HepG2 (cell line): ENCODE data around the gene PFN2. TPM values are rescaled to one million over a fixed set of nuclear protein-coding genes. Genes with fewer than 3 reads are reported as not detected.

Experiments
- ATAC-seq: fragments of 200-7000 bp; cut with Tn5 transposase; 3 replicates; pipeline ENCODE4 v1.9.1; 2020; ENCODE audit warnings: mild to moderate bottlenecking, moderate library complexity
- BruUV-seq: library from RNA; stranded (reverse); fragments of 400-500 nt; replicated peaks from 2 replicates; lab custom pipeline; 2021; lab: Mats Ljungman, UMichigan
- CTCF ChIA-PET: fragments of 300-600 bp; formaldehyde crosslinking; extraction: SDS; loops from one replicate; lab custom pipeline; 2021; ENCODE audit warnings: low total read pairs, inconsistent platforms, low intra/inter-chr PET ratio; lab: Yijun Ruan, JAX
- POLR2A ChIA-PET: fragments of 350-600 bp; sonication (Branson Sonifier 250); formaldehyde crosslinking; loops from one replicate; lab custom pipeline; 2020; ENCODE audit warnings: antibody characterized with exemption, inconsistent platforms; lab: Yijun Ruan, JAX
- DNase-seq: peaks from one replicate; pipeline ENCODE4 v3.0.0-alpha.2; 2015; ENCODE audit warnings: low spot score
- FAIRE-seq: peaks from 3 replicates; lab custom pipeline; 2011; peaks lifted over from hg19 to GRCh38; lab: Jason Lieb, UNC
- H2AFZ ChIP-seq: one replicate; pipeline ENCODE4 v1.6.1; 2011; ENCODE audit warnings: low read length, inconsistent platforms
- H3K27ac ChIP-seq: fragments of 300-600 bp; 3 replicates; pipeline ENCODE4 v1.8.0; 2011; ENCODE audit warnings: mixed run types, mild to moderate bottlenecking, mixed read lengths, low read length, inconsistent platforms; ENCODE audit not compliant: insufficient read depth; ENCODE audit errors: extremely low read length
- H3K27me3 ChIP-seq, 2 experiments: fragments of 200-600 bp in 1 of 2; 2 replicates in 1 of 2; 3 replicates in 1 of 2; pipeline versions ENCODE4 v1.6.0 to v1.8.0; 2011; ENCODE audit warnings: low read length in 2 of 2, mild to moderate bottlenecking in 2 of 2, moderate library complexity in 2 of 2, inconsistent platforms in 1 of 2; ENCODE audit not compliant: insufficient read depth in 2 of 2, control insufficient read depth in 1 of 2
- H3K36me3 ChIP-seq, 2 experiments: fragments of 200-600 bp in 1 of 2; replicated peaks in 1 of 2; 2 replicates in 1 of 2; 3 replicates in 1 of 2; pipeline versions ENCODE4 v1.5.1 to v1.8.0; 2011; ENCODE audit warnings: low read length in 2 of 2, inconsistent platforms in 1 of 2; ENCODE audit not compliant: insufficient read depth in 2 of 2, control insufficient read depth in 1 of 2
- H3K4me1 ChIP-seq: 2 replicates; pipeline ENCODE4 v1.5.1; 2012; ENCODE audit warnings: low read length, inconsistent platforms; ENCODE audit not compliant: insufficient read depth
- H3K4me2 ChIP-seq: 2 replicates; pipeline ENCODE4 v1.6.0; 2011; ENCODE audit warnings: low read depth, low read length, inconsistent platforms
- H3K4me3 ChIP-seq, 3 experiments: fragments of 200-600 bp in 1 of 3; sonication (generic), shearing (Covaris generic) in 1 of 3; replicated peaks in 1 of 3; 2 replicates each; pipeline ENCODE4 v1.5.1; 2011 to 2016; ENCODE audit warnings: low read length in 3 of 3, inconsistent platforms in 2 of 3, low read depth in 2 of 3, mild to moderate bottlenecking in 2 of 3, control low read depth in 1 of 3, mixed read lengths in 1 of 3; ENCODE audit not compliant: insufficient read depth in 1 of 3
- H3K79me2 ChIP-seq: one replicate; pipeline ENCODE4 v1.6.1; 2011; ENCODE audit warnings: low read length, inconsistent platforms; ENCODE audit not compliant: insufficient read depth
- H3K9ac ChIP-seq: 2 replicates; pipeline ENCODE4 v1.6.0; 2011; ENCODE audit warnings: mild to moderate bottlenecking, low read depth, low read length, inconsistent platforms; ENCODE audit not compliant: insufficient read depth
- H3K9me3 ChIP-seq: 2 replicates; pipeline ENCODE4 v1.5.1; 2012; ENCODE audit warnings: mild to moderate bottlenecking, low read length
- H4K20me1 ChIP-seq: 2 replicates; pipeline ENCODE4 v1.6.0; 2011; ENCODE audit warnings: inconsistent platforms, mild to moderate bottlenecking, low read length, moderate library complexity; ENCODE audit not compliant: insufficient read depth
- FOSL1 ChIP-seq: sonication (generic); formaldehyde crosslinking; IDR thresholded peaks from 2 replicates; pipeline ENCODE4 v1.9.0; 2021; ENCODE audit warnings: missing genetic modification reagents, borderline replicate concordance
- HMGA1 ChIP-seq: sonication (generic); formaldehyde crosslinking; conservative IDR thresholded peaks from 2 replicates; pipeline ENCODE4 v1.4.0; 2020; ENCODE audit warnings: missing genetic modification reagents
- HNRNPLL ChIP-seq: fragments of 200-400 bp; formaldehyde crosslinking; IDR thresholded peaks from 2 replicates; pipeline ENCODE4 v1.6.1; 2017; ENCODE audit warnings: mild to moderate bottlenecking, low read depth, low read length; ENCODE audit not compliant: poor library complexity, severe bottlenecking
- NFYC ChIP-seq: IDR thresholded peaks from 2 replicates; pipeline ENCODE4 v1.6.1; 2016; ENCODE audit warnings: missing genetic modification reagents, missing compliant biosample characterization
- TAF15 ChIP-seq: fragments of 200-400 bp; formaldehyde crosslinking; IDR thresholded peaks from one replicate; pipeline ENCODE4 v1.6.1; 2018; ENCODE audit warnings: mild to moderate bottlenecking, low read depth, low read length; ENCODE audit not compliant: poor library complexity, severe bottlenecking
- ZNF652 ChIP-seq: IDR thresholded peaks from 2 replicates; pipeline ENCODE4 v1.6.1; 2016; ENCODE audit warnings: low read depth, borderline replicate concordance
- in situ Hi-C: cut with HindIII; loops from 2 replicates; pipeline ENCODE4 v1.10.0; 2017; ENCODE audit warnings: low pct_unique_long_range_greater_than_20kb; ENCODE audit not compliant: extremely low pct_ligation_motif_present
- intact Hi-C: fragments of 100-400 bp; cut with micrococcal nuclease; formaldehyde crosslinking; loops from one replicate; pipeline ENCODE4 v1.10.0; 2022; ENCODE audit not compliant: unreplicated experiment
- polyA plus RNA-seq, 8 experiments: library from polyadenylated mRNA; depleted of rRNA in 3 of 8; stranded (reverse) in 7 of 8; unstranded in 1 of 8; fragments of >200 nt; fragmentation: Illumina TruSeq in 4 of 8; extraction: Trizol in 4 of 8; gene quantifications; 2 replicates each; pipeline versions ENCODE4 v1.2.1 to v1.2.3, GENCODE V29; 2011 to 2016; ENCODE audit warnings: low read depth in 4 of 8, missing spikeins in 1 of 8, mixed read lengths in 1 of 8; ENCODE audit not compliant: insufficient read depth in 1 of 8
- total RNA-seq, 5 experiments: library from RNA; depleted of rRNA; stranded (reverse); fragments of >200 nt; fragmentation: Illumina TruSeq; extraction: Trizol; gene quantifications; 2 replicates each; pipeline ENCODE4 v1.2.3, GENCODE V29; 2016; ENCODE audit warnings: low read depth in 1 of 5
- TF ChIP-seq, protein P1 (sequence below), 2 experiments: fragments of 450-650 bp in 1 of 2; sonication (generic) in 1 of 2; formaldehyde crosslinking; IDR thresholded peaks; 2 replicates each; pipeline versions ENCODE4 v1.5.0 to v1.8.0; 2020 to 2022; ENCODE audit warnings: mild to moderate bottlenecking in 1 of 2, missing genetic modification reagents in 1 of 2
- TF ChIP-seq, protein P2 (sequence below): sonication (generic); formaldehyde crosslinking; IDR thresholded peaks from 2 replicates; pipeline ENCODE4 v1.5.0; 2020; ENCODE audit warnings: mild to moderate bottlenecking, missing genetic modification reagents, moderate library complexity
- TF ChIP-seq, protein P3 (sequence below): sonication (generic); formaldehyde crosslinking; IDR thresholded peaks from 2 replicates; pipeline ENCODE4 v1.4.0; 2020; ENCODE audit warnings: missing genetic modification reagents

Gene PFN2
- total and polyA plus RNA-seq, 2 of the 13 experiments (the other 11 are each of a cell fraction or from before 2014, with no cell fraction given), result 57.3 to 150 TPM

DNA sequence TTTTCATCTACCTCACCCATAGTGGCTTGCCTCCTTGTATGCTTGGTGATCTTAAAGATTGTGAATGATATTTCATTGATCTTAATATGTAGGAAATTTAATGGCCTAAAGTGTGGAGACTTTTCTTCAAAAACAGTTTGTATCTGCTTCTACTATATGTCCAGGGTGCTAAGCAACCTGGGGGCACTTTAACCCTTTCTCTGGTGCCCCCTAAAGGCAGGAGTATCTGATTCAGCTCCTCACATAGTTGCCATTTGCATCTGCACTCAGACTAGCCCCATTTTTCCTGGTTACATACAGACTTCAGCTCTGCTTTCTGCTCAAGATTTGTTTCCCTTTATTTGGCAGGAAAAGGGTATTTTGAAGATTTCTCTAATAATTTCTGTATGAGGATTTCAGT is 5.2 kb upstream of the PFN2 start:
- no peaks in the 10 kb centered on the region for H3K9me3 ChIP-seq
- no peak overlapping the region for H2AFZ ChIP-seq
- no peak for DNase-seq
- H3K4me3 ChIP-seq, result no peak overlapping the region
- no peak for ATAC-seq
- intact Hi-C loops (no loop called here), in situ Hi-C loops (no loop called here)
- no peak overlapping the region for H3K27ac ChIP-seq
- H3K4me2 ChIP-seq, result no peak overlapping the region
- TF ChIP-seq, protein P1, sequence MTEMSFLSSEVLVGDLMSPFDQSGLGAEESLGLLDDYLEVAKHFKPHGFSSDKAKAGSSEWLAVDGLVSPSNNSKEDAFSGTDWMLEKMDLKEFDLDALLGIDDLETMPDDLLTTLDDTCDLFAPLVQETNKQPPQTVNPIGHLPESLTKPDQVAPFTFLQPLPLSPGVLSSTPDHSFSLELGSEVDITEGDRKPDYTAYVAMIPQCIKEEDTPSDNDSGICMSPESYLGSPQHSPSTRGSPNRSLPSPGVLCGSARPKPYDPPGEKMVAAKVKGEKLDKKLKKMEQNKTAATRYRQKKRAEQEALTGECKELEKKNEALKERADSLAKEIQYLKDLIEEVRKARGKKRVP (CRISPR knock-in tag; IDR thresholded peaks at IDR 0.05), result no peak
- no peak for TF ChIP-seq NFYC (CRISPR knock-in tag)
- peak; percentile 58; the same call in 1 of the 2 replicates for TF ChIP-seq ZNF652
- TF ChIP-seq TAF15, result no peak
- no peak for TF ChIP-seq FOSL1 (CRISPR knock-in tag)
- TF ChIP-seq HNRNPLL, result no peak
- TF ChIP-seq, protein P2, sequence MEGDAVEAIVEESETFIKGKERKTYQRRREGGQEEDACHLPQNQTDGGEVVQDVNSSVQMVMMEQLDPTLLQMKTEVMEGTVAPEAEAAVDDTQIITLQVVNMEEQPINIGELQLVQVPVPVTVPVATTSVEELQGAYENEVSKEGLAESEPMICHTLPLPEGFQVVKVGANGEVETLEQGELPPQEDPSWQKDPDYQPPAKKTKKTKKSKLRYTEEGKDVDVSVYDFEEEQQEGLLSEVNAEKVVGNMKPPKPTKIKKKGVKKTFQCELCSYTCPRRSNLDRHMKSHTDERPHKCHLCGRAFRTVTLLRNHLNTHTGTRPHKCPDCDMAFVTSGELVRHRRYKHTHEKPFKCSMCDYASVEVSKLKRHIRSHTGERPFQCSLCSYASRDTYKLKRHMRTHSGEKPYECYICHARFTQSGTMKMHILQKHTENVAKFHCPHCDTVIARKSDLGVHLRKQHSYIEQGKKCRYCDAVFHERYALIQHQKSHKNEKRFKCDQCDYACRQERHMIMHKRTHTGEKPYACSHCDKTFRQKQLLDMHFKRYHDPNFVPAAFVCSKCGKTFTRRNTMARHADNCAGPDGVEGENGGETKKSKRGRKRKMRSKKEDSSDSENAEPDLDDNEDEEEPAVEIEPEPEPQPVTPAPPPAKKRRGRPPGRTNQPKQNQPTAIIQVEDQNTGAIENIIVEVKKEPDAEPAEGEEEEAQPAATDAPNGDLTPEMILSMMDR (CRISPR knock-in tag), result peak; percentile 34; the same call in 1 of the 2 replicates
- no peak for TF ChIP-seq HMGA1 (CRISPR knock-in tag)
- TF ChIP-seq, protein P3, sequence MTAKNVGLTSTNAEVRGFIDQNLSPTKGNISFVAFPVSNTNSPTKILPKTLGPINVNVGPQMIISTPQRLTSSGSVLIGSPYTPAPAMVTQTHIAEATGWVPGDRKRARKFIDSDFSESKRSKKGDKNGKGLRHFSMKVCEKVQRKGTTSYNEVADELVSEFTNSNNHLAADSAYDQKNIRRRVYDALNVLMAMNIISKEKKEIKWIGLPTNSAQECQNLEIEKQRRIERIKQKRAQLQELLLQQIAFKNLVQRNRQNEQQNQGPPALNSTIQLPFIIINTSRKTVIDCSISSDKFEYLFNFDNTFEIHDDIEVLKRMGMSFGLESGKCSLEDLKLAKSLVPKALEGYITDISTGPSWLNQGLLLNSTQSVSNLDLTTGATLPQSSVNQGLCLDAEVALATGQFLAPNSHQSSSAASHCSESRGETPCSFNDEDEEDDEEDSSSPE (CRISPR knock-in tag), result no peak
- H3K79me2 ChIP-seq, result peaks cover 4% of the 10 kb centered on the region
- H3K36me3 ChIP-seq, result no peaks in the 10 kb centered on the region
- FAIRE-seq, result no peak
- POLR2A ChIA-PET, result no interaction called here
- BruUV-seq, result no TSS peak
- no peak overlapping the region for H3K9ac ChIP-seq
- no peaks in the 10 kb centered on the region; a peak in 1 of 5 replicates for H3K27me3 ChIP-seq
- peaks cover 10% of the 10 kb centered on the region for H3K4me1 ChIP-seq
- no peaks in the 10 kb centered on the region for H4K20me1 ChIP-seq
- CTCF ChIA-PET, result no interaction called here
